Cardiac muscle cell (in vitro differentiated cells and primary cell): Measurements from ENCODE around the gene CYP26B1. TPM values are rescaled to one million over a fixed set of nuclear protein-coding genes. Genes with fewer than 3 reads are reported as not detected.
A peak's percentile ranks its signal among the peaks of the same experiment; 100 is the strongest.

Source experiments
- DNase-seq, 2 donors: peaks; one replicate each; pipeline versions ENCODE4 v3.0.0 to v3.0.0-alpha.2; 2010 to 2017; ENCODE audit warnings: low read depth in 1 of 2, low spot score in 1 of 2
- H3K27ac ChIP-seq: fragments of 200-600 bp; sonication (generic); 2 replicates; pipeline ENCODE4 v1.5.1; 2016
- H3K27me3 ChIP-seq: fragments of 200-600 bp; sonication (generic); 2 replicates; pipeline ENCODE4 v1.6.0; 2016; ENCODE audit warnings: control low read depth
- H3K36me3 ChIP-seq: fragments of 200-600 bp; sonication (generic); 2 replicates; pipeline ENCODE4 v1.5.1; 2016; ENCODE audit warnings: control low read depth
- H3K4me1 ChIP-seq: fragments of 200-600 bp; sonication (generic); 2 replicates; pipeline ENCODE4 v1.8.1; 2017; ENCODE audit warnings: low read depth, mild to moderate bottlenecking, mixed run types
- H3K4me3 ChIP-seq: fragments of 200-600 bp; sonication (generic); 2 replicates; pipeline ENCODE4 v1.5.1; 2016; ENCODE audit warnings: mild to moderate bottlenecking
- H3K9me3 ChIP-seq: fragments of 200-600 bp; sonication (generic); 2 replicates; pipeline ENCODE4 v1.5.1; 2017; ENCODE audit warnings: low read depth, mild to moderate bottlenecking, control low read depth
- CTCF ChIP-seq: IDR thresholded peaks from 2 replicates; pipeline ENCODE4 v1.5.1; 2012; ENCODE audit warnings: low read depth, mild to moderate bottlenecking, low read length
- polyA plus RNA-seq: library from polyadenylated mRNA; unstranded; fragments of >200 nt; fragmentation: Nextera tagmentation; extraction: Ambion mirVana; gene quantifications from 2 replicates; pipeline ENCODE4 v1.2.1, GENCODE V29; 2016
- total RNA-seq: library from RNA; depleted of rRNA; stranded (reverse); fragments of >200 nt; gene quantifications from 2 replicates; pipeline ENCODE4 v1.2.3, GENCODE V29; 2016

The CYP26B1 gene
- total and polyA plus RNA-seq, 2 experiments from 2014 or later, result 1.2 to 3.1 TPM

GRCh38 chr2:72146347-72147302, 1.0 kb downstream of the CYP26B1 start:
- no peaks in the 10 kb centered on the region for H3K9me3 ChIP-seq
- no peak for TF ChIP-seq CTCF
- no peaks in the 10 kb centered on the region for H3K36me3 ChIP-seq
- H3K4me3 ChIP-seq, result peak overlapping the region; percentile 31
- no peak for DNase-seq
- peaks cover 6% of the 10 kb centered on the region for H3K4me1 ChIP-seq
- peaks cover 96% of the 10 kb centered on the region for H3K27me3 ChIP-seq
- H3K27ac ChIP-seq, result no peak overlapping the region

GRCh38 chr2:72145658-72146329, 1.9 kb downstream of the CYP26B1 start:
- Histone ChIP-seq H3K4me1 (peaks cover 6% of the 10 kb centered on the region), H3K9me3 (no peaks in the 10 kb centered on the region), H3K27me3 (peaks cover 98% of the 10 kb centered on the region), H3K4me3 (peak overlapping the region; percentile 51), H3K36me3 (no peaks in the 10 kb centered on the region), H3K27ac (no peak overlapping the region)
- peak in 1 of 2 donors; percentile 24 for DNase-seq
- no peak for TF ChIP-seq CTCF

GRCh38 chr2:72145289-72145657, 2.4 kb downstream of the CYP26B1 start:
- Histone ChIP-seq H3K27me3 (peaks cover 99% of the 10 kb centered on the region), H3K4me1 (peaks cover 6% of the 10 kb centered on the region), H3K36me3 (no peaks in the 10 kb centered on the region), H3K4me3 (peak overlapping the region; percentile 51), H3K27ac (no peak overlapping the region), H3K9me3 (no peaks in the 10 kb centered on the region)
- peak; percentile 31 to 64 for DNase-seq
- no peak for TF ChIP-seq CTCF

- no peaks in the 10 kb centered on the region for H3K9me3 ChIP-seq
- no peak overlapping the region for H3K27ac ChIP-seq
- peaks cover 99% of the 10 kb centered on the region for H3K27me3 ChIP-seq
- peaks cover 6% of the 10 kb centered on the region for H3K4me1 ChIP-seq
- H3K4me3 ChIP-seq, result peak overlapping the region; percentile 51
- no peaks in the 10 kb centered on the region for H3K36me3 ChIP-seq
- no peak for TF ChIP-seq CTCF
- peak; percentile 69 to 72 for DNase-seq
Observed at GRCh38 chr2:72144632-72145288, 2.9 kb downstream of the CYP26B1 start.

GRCh38 chr2:72144274-72144631, 3.4 kb downstream of the CYP26B1 start:
- H3K36me3 ChIP-seq, result no peaks in the 10 kb centered on the region
- no peaks in the 10 kb centered on the region for H3K9me3 ChIP-seq
- peak in 1 of 2 donors; percentile 30 for DNase-seq
- TF ChIP-seq CTCF, result no peak
- peaks cover 6% of the 10 kb centered on the region for H3K4me1 ChIP-seq
- peak overlapping the region; percentile 51 for H3K4me3 ChIP-seq
- H3K27me3 ChIP-seq, result peaks cover 99% of the 10 kb centered on the region
- no peak overlapping the region for H3K27ac ChIP-seq
